NCI-H2227 (cell line): ENCODE data around the gene NRP1.
"Not testable (repeated sequence)": the region's sequence is repeated elsewhere in the genome, so short reads cannot be mapped to it uniquely, and the experiment has no call there.

Experiments used
- DNase-seq: peaks from one replicate; lab custom pipeline; 2025; ENCODE audit not compliant: unreplicated experiment; lab: John Stamatoyannopoulos, UW

The NRP1 gene

GRCh38 chr10:33240931-33241330, 93.5 kb downstream of the NRP1 start:
- no peak for DNase-seq

- no peak for DNase-seq
Measured at GRCh38 chr10:33240258-33240657, 94.2 kb downstream of the NRP1 start.

- DNase-seq, result no peak
Measured at GRCh38 chr10:33239257-33239656, 95.2 kb downstream of the NRP1 start.

GRCh38 chr10:33238643-33239042, 95.8 kb downstream of the NRP1 start:
- DNase-seq, result no peak

- DNase-seq, result no peak
Measured at GRCh38 chr10:33237736-33238624, 96.5 kb downstream of the NRP1 start.

- no peak for DNase-seq
Measured at GRCh38 chr10:33236916-33237315, 97.6 kb downstream of the NRP1 start.

- no peak for DNase-seq
Measured at GRCh38 chr10:33235951-33236350, 98.5 kb downstream of the NRP1 start.

DNA sequence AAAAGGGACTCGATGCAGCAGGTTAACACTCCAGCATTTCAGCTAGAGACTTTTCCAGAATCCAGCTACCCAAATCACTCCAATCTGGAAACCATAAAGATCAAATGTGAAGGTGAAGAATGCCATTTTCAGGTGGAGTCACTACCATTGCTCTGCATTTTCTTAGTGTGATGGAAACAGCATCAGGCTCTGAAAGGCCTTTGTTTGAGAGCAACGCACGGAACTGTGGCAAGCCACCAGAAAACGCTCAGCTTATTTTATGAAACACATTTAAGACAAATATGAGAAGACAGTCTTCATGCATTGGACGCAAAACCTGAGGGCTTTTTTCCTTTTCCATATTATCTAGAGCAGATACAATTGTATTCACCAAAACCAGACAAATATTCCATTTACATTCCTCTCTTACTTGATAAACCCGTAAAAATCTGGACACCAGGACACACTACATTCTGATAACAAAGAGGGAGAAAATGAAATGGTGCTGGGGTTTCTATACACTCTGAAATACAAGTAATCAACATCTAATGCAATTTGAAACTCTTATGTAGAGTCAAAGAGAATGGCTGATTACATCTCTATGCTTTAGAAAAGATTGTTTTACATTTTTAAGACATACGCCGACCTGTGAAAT, 99.1 kb downstream of the NRP1 start:
- DNase-seq, result no peak

DNA sequence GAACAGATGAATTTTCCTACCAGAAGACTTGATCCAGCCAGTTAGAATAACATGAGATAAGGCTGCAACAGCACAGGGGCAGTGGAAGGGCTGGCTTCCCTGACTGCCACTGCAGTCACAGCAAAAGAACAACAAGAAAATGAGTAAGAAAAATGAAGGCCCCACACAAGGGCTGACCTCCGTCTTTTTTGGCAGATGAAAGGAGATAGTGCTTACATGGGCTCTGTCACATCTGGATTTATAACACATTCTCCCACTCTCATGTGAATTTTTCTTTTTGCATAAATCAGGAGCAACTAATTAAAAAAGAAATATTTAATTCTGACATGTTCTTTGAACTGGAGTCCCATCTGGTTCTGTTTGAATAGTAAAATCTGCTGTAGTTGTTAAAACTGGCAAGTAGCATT, 99.6 kb downstream of the NRP1 start:
- DNase-seq, result no peak

DNA sequence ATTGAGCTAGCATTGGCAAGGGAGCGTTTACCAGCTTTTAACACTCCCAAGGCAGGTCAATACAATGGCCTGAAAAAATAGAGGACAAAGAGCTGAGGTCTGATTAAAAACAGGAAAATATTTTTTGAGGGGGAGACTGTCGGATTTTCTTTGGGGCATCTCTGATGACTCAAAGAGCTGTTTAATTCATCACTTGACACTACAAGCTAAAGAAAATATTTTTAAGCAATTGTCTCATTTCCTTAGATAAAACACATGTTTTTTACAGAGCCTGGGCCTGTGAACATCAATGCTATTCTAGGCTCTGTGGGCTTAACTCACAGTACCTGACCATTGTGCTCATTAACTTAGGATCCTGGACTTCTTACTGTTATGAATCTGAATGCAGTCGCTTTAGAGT, 100.8 kb downstream of the NRP1 start:
- no peak for DNase-seq

DNA sequence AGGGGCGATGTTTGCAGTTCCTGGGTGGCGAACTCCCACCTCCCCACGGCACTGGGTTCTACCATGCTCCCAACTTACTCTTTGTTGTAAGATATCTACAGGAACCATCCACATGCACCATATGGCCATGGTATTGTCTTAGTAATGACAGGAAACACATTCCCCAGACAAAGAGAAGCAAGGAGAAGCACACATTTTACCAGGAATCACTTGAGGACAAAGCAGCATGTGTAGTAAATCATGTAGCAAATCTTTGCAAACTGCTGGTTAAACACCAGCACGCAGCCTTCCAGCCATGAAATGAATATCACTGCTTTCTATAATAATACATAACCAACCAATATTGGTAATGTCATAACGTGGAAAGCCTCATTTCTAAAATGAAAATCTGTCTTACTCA, 101.2 kb downstream of the NRP1 start:
- no peak for DNase-seq

DNA sequence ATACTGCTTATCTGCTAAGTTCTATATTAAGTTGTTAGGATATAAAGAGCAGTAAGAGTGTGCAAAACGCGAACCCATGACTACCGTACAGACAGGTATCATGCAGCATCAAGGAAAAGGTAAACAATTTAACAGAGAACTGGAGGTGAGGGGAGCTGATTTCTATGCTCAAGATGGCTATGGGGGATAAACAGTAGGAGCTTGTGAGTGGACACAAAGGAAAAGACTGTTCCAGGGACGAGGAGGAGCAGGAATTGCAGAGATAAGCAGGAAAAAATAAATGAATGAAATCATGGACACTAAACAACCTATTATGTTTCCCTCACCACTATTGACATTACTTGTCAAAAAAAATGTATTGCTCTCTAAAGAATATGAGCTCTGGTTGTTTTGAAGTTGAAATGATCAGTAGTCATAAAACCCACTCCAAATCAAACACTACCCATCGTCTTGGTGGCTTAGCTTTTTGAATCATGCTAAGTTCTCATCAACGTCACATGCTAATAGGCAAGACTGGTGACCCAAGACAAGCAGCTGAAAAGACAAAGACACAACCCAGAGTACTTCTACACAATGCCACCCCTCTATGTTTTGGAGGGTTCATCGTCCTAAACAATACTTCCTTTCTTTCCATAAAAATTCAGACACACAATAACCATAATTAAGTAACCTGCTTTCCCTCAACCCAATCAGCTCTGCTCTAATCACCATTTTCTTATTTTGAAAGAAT, 102.7 kb downstream of the NRP1 start:
- DNase-seq, result no peak

DNA sequence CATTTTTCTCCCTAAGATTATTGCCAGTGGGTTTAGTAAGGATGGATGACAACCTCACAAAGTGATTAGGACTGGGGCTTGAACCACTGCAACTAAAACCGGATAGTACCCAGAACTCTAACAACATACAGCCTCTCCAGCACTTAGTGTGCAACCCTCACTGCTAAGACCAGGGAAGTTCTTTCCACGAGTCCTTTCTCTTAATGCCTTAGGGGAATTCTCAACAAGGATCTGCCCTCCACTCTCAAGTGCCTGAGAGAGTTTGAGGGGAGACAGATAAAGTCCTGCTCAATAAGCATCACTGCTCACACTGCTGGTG, 104.6 kb downstream of the NRP1 start:
- DNase-seq, result no peak

DNA sequence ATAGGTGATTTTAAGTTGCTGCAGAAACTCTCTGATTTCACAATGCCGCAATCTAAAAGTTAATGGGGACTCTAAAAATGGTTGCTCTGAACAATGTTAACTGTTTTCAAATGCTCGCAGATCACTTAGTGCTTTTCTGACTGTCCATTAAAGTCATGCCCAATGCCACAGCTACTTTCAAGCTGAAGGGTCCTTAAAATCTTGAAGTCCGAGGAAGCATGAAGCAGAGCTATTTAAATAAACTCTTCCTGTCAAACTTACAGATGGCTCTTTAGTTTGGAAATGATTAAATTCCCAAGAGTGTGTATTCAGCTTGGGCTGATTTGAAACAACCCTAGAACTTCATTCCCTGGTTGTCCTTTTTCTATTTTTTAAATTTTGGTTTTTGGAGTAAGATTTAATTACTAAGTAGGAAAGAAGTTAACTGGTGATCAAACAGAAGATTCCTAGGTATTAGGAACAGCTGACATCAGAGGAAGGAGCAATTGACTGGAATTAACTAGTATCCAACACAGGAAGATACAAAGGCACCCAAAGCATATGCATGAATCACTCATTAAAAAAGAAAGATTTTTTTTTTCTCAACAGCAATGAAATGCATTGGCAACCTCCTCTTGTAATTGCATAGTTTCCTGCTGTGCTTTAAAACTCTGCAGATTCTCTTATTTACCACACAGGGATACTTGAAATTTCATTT, 105.1 kb downstream of the NRP1 start:
- DNase-seq, result no peak

- no peak for DNase-seq
Measured at GRCh38 chr10:33228426-33228825, 106.0 kb downstream of the NRP1 start.

DNA sequence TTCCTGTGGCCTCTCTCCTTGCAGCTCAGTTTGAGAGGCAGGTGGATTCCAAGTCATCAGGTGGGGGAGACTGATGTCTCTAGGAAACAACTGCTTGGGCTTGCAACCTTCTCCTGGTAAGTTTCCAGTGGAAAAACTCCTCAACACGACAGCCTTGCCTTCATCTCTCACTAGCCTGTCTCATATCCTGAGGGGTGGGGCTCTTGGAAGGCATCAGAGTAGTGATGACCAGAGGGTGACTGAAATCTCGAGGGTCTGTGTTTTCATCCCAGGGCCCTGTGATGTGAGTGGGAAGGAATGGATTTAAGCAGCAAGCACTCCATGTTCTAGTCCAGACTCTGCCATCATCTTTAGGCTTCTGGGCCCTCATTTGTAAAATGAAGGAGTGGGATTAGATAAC, 107.0 kb downstream of the NRP1 start:
- DNase-seq, result no peak

- DNase-seq, result no peak
Measured at GRCh38 chr10:33224251-33224965, 110.1 kb downstream of the NRP1 start.

DNA sequence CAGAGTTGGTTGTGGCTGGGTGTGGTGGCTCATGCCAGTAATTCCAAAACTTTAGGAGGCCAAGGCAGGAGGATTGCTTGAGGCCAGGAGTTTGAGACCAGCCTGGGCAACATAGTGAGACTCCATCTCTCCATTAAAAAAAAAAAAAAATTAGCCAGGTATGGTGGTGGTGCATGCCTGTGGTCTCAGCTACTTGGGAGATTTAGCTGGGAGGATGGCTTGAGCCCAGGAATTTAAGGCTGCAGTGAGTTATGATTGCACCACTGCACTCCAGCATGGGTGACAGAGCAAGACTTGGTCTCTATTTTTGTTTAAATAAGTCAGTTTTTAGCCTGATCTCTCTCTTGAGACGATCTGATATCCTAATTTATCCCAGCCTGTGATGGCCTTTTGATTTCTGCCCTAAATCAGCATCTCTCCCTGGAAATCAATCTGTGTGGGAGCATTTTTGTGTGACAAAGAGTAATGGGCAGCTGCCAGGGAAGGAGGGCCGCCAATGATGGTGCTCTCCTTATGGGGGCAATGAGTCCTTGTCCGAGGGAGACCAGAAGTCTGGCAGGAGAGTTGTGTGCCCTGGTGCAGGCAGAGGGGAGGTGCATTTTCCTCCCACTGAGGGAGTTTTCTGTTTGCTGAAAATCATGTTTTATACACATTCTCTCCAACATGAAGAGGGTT, 111.0 kb downstream of the NRP1 start:
- no peak for DNase-seq

GRCh38 chr10:33222304-33222703, 112.2 kb downstream of the NRP1 start:
- not testable (repeated sequence) for DNase-seq

GRCh38 chr10:33217854-33218253, 116.6 kb downstream of the NRP1 start:
- no peak for DNase-seq
